ENCODE results near the gene TRMT112. TPM values are rescaled to one million over a fixed set of nuclear protein-coding genes. Genes with fewer than 3 reads are reported as not detected.

The TRMT112 gene
- total RNA-seq, 4 donors from 2014 or later: 202 to 248 (median 211) TPM

DNA sequence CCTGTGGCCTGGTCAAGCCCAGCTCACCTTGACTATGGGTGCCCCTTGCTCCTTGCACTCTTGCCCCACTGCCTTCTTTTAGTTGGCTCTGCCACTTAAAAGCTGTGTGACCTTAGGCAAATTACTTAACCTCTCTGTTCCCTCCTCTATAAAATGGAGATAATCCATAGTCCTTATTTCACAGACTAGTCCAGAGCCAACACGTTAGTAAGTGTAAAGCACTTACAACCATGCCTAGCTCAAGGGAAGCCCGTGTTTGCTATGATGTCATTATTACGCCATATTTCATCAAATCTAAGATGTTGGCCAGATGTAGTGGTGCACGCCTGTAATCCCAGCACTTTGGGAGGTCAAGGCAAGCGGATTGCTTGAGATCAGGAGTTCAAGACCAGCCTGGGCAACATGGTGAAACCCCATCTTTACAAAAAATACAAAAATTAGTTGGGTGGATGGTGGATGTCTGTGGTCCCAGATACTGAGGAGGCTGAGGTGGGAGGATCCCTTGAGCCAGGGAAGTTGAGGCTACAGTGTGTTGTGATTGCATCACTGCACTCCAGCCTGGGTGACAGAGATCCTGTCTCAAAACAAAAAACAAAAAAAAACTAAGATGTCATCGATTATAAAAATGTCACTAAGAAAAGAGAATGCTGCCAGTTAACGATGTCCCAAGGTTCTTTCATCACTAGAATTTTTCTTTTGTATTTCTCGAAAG lies 20.3 kb upstream of the TRMT112 start:
- H3K36me3 ChIP-seq: no peaks in the 10 kb centered on the region
- H3K4me3 ChIP-seq: no peak overlapping the region
- DNase-seq: no peak
- H3K9me3 ChIP-seq: no peaks in the 10 kb centered on the region
- peak overlapping the region in 3 of 4 donors; percentile 10 to 88 (median 57) for H3K27ac ChIP-seq
- intact Hi-C loops (cut with DNase I): no loop called here
- peaks cover 14 to 72% (median 17%) of the 10 kb centered on the region in 3 donors for H3K4me1 ChIP-seq
- WGBS, 2 donors: 52 to 69% methylated on average over 7 of the region's 8 CpGs
- H3K27me3 ChIP-seq: no peaks in the 10 kb centered on the region
- no peak for TF ChIP-seq POLR2A (IDR thresholded peaks at IDR 0.05)
- TF ChIP-seq, protein P1, sequence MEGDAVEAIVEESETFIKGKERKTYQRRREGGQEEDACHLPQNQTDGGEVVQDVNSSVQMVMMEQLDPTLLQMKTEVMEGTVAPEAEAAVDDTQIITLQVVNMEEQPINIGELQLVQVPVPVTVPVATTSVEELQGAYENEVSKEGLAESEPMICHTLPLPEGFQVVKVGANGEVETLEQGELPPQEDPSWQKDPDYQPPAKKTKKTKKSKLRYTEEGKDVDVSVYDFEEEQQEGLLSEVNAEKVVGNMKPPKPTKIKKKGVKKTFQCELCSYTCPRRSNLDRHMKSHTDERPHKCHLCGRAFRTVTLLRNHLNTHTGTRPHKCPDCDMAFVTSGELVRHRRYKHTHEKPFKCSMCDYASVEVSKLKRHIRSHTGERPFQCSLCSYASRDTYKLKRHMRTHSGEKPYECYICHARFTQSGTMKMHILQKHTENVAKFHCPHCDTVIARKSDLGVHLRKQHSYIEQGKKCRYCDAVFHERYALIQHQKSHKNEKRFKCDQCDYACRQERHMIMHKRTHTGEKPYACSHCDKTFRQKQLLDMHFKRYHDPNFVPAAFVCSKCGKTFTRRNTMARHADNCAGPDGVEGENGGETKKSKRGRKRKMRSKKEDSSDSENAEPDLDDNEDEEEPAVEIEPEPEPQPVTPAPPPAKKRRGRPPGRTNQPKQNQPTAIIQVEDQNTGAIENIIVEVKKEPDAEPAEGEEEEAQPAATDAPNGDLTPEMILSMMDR (IDR thresholded peaks at IDR 0.05): no peak

DNA sequence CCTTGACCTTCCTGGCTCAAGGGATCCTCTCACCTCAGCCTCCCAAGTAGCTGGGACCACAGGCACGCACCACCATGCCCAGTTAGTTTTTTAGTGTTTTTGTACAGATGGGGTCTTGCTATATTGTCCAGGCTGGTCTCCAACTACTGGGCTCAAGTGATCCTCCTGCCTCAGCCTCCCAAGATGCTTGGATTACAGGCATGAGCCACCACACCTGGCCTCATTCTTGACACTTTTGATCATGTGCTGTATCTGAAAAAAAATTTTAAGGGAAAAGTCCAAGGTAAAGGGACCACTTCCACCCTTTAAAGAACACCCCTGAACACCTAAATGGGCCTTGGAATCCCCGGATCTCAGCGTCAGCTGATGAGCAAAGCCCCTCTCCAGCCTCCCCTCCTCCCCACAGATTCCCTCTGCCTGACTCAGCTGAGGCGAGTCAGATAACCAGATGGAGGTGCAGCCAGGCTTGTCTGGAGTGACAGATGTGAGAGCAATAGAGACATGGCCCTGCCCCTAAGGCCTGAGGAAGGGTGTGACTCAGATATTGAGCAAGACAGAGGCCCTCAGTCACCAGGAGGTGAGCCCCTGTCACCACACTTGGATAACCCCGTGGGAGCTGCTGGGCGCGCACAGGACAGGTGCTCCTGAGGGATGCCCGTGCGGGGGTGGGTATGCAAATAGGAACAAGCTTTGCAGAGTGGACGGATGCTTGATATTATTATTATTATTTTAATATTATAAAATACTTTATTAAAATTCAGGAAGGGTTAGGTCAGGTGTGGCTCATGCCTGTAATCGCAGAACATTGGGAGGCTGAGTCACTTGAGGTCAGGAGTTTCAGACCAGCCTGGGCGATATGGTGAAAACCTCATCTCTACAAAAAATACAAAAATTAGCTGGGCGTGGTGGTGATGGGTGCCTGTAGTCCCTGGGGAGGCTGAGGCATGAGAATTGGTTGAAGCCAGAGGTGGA lies 17.7 kb upstream of the TRMT112 start:
- intact Hi-C loops (cut with DNase I): no loop called here
- Histone ChIP-seq H3K36me3 (no peaks in the 10 kb centered on the region), H3K27ac (peak overlapping the region; percentile 51 to 88 (median 76)), H3K9me3 (no peaks in the 10 kb centered on the region), H3K27me3 (no peaks in the 10 kb centered on the region), H3K4me1 (peaks cover 12 to 74% (median 20%) of the 10 kb centered on the region in 3 donors), H3K4me3 (no peak overlapping the region)
- TF ChIP-seq, protein P1 (IDR thresholded peaks at IDR 0.05): no peak
- TF ChIP-seq POLR2A (IDR thresholded peaks at IDR 0.05): no peak
- DNase-seq: no peak
- WGBS, 2 donors: 21 to 34% methylated on average over 12 to 13 of the region's 13 CpGs

DNA sequence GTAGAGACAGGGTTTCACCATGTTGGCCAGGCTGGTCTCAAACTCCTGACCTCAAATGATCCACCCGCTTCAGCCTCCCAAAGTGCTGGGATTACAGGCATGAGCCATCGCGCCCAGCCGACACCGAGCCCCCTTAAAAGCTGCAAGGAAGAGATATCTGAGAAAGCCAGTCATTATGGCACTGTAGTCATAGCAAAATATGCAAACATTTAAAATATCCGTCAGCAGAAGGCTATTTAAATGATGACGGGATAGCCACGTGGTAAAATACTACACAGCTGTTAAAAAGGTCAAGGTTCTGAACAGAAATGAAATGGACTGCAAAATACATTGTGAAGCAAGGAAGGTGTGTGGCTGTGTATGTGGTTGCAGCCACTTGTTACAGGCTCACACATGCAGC lies 16.2 kb upstream of the TRMT112 start:
- no peaks in the 10 kb centered on the region for H3K9me3 ChIP-seq
- H3K36me3 ChIP-seq: no peaks in the 10 kb centered on the region
- WGBS, 2 donors: 77% methylated on average over 3 to 7 of the region's 8 CpGs
- TF ChIP-seq, protein P1 (IDR thresholded peaks at IDR 0.05): no peak
- no peak for TF ChIP-seq POLR2A (IDR thresholded peaks at IDR 0.05)
- H3K27me3 ChIP-seq: no peaks in the 10 kb centered on the region
- no peak overlapping the region for H3K4me3 ChIP-seq
- intact Hi-C loops (cut with DNase I): no loop called here
- peak overlapping the region in 2 of 4 donors; percentile 81 to 88 for H3K27ac ChIP-seq
- DNase-seq: no peak
- H3K4me1 ChIP-seq: peaks cover 20 to 71% (median 21%) of the 10 kb centered on the region in 3 donors

DNA sequence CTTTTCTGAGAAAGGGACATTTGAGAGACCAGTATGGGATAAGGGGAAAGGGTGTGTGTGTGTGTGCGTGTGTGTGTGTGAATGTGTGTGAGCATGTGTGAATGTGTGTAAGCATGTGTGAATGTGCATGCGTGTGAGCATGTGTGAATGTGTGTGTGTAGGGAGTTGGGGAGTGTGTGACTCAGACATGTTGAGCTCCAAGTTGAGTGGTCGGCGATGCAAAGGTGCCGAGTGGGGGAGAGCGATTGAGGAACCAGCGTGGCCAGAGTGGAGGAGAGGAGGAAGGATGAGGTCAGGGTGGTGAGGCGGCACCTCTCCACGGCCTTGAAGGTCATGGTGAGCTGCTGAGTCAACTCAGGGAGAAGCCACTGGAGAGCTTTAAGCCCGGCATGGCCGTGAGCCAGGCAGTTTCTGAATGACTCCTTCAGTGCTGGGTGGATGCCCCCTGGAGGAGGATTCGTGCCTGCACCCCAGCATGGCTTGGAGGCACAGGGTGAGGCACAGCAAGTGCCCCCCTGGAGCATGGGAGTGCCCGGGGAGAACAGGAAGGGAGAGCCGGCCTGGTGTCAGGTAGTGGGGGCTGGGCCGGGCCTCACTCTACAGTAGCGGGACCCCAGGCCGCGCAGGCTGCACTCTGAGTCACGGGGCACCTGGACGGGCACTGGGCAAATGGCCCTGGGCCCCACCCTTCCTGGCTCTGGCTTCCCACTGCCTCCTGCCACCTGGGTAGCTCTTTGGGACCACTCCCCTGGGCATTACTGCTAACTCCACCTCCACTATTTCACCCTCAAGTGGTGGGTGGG lies 14.4 kb upstream of the TRMT112 start:
- H3K27ac ChIP-seq: peak overlapping the region; percentile 72 to 88 (median 86)

More for the DNA sequence above, 14.4 kb upstream of the TRMT112 start:
- intact Hi-C loops (cut with DNase I): no loop called here
- no peak for TF ChIP-seq POLR2A (IDR thresholded peaks at IDR 0.05)
- TF ChIP-seq, protein P1 (IDR thresholded peaks at IDR 0.05): peak; percentile 42 to 95 (median 77)
- no peaks in the 10 kb centered on the region for H3K27me3 ChIP-seq
- H3K4me3 ChIP-seq: peak overlapping the region in 1 of 4 donors; percentile 10
- H3K4me1 ChIP-seq: peaks cover 20 to 66% (median 21%) of the 10 kb centered on the region in 3 donors
- 8 to 13% methylated on average over 11 to 12 of the region's 20 CpGs for WGBS, 2 donors
- no peaks in the 10 kb centered on the region for H3K36me3 ChIP-seq
- H3K9me3 ChIP-seq: no peaks in the 10 kb centered on the region
- DNase-seq: no peak
